Omental fat pad (tissue), 4 donors: ENCODE results near the gene KIF12. TPM values are rescaled to one million over a fixed set of nuclear protein-coding genes. Genes with fewer than 3 reads are reported as not detected.

Experiments used
- ATAC-seq: fragments of 150-250 bp; one replicate; pipeline ENCODE4 v1.9.1; 2016; ENCODE audit warnings: mild to moderate bottlenecking, moderate library complexity; ENCODE audit not compliant: low FRiP score
- DNase-seq: peaks from one replicate; pipeline ENCODE4 v3.0.0-alpha.2; 2019; ENCODE audit warnings: low spot score
- total RNA-seq, 4 donors: library from RNA; depleted of rRNA; stranded (reverse); fragments of >200 nt; gene quantifications; one replicate each; pipeline ENCODE4 v1.1.0, GENCODE V29; 2016
- TF ChIP-seq, protein P1 (sequence below), 3 donors: fragments of 450-650 bp; IDR thresholded peaks; one replicate each; pipeline ENCODE4 v1.5.1; 2016 to 2017; ENCODE audit warnings: antibody characterized with exemption in 3 of 3, mild to moderate bottlenecking in 3 of 3, moderate library complexity in 2 of 3

Gene KIF12
- total RNA-seq, 4 donors from 2014 or later = 0.12 to 0.19 TPM; not detected in 2

DNA sequence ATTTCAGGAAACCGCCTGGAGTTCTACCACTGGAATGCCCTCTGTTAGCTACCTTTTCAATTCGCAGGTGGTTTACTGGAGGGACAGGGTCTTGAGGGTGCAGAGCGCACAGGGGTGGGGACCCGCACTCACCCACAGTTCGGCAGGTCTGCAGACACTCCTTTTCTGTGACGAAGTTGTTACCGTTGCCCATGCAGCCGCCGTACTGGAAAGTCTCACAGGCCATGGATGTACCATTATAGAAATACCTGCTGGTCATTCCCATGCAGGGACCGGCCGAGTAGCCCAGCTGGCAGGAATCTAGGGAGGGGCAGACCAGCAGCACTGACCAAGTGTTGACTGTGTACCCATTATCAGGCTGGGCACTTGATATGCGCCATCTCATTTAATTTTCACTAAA is 37.8 kb downstream of the KIF12 start:
- ATAC-seq (no peak), DNase-seq (no peak)
- TF ChIP-seq, protein P1, sequence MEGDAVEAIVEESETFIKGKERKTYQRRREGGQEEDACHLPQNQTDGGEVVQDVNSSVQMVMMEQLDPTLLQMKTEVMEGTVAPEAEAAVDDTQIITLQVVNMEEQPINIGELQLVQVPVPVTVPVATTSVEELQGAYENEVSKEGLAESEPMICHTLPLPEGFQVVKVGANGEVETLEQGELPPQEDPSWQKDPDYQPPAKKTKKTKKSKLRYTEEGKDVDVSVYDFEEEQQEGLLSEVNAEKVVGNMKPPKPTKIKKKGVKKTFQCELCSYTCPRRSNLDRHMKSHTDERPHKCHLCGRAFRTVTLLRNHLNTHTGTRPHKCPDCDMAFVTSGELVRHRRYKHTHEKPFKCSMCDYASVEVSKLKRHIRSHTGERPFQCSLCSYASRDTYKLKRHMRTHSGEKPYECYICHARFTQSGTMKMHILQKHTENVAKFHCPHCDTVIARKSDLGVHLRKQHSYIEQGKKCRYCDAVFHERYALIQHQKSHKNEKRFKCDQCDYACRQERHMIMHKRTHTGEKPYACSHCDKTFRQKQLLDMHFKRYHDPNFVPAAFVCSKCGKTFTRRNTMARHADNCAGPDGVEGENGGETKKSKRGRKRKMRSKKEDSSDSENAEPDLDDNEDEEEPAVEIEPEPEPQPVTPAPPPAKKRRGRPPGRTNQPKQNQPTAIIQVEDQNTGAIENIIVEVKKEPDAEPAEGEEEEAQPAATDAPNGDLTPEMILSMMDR (IDR thresholded peaks at IDR 0.05) = no peak

DNA sequence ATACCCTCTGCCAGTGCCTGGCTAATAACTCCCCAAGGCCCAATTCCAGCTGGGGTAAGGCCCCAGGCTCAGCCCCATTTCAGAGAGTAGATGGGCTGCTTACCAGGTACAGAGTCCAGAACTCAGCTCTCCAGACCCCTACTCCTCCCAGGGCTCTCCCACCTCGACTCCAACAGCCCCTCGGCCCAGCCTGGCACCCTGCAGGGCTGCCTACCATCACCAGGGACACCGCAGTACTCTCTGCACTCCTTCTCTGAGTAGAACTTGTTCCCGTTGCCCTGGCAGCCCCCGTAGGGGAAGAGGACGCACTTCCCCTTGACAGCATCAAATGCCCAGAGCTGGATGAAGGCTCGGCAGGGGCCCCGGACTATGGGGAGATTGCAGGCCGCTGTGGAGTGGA is 38.4 kb downstream of the KIF12 start:
- TF ChIP-seq, protein P1 (IDR thresholded peaks at IDR 0.05) = no peak
- ATAC-seq (no peak), DNase-seq (no peak)

DNA sequence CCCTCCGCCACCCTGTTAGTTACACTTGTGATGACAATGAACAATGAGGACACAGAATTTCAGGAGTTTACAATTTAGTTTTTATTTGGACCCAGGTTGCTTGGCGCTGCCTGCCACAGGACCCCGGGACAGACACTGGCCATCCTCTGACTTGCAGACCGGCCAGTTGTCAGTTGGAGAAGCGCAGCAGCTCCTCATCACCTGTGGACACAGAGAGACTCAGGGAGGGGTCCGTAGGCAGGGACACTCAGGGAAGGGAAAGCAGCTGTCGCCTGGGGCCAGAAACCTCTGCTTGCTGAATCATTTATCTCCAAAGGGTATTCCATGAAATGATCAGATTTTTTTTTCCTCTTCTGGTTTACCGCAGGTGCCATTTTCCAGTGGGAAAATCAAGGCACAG is 39.0 kb downstream of the KIF12 start:
- no peak for ATAC-seq
- DNase-seq = no peak
- TF ChIP-seq, protein P1 (IDR thresholded peaks at IDR 0.05) = no peak

DNA sequence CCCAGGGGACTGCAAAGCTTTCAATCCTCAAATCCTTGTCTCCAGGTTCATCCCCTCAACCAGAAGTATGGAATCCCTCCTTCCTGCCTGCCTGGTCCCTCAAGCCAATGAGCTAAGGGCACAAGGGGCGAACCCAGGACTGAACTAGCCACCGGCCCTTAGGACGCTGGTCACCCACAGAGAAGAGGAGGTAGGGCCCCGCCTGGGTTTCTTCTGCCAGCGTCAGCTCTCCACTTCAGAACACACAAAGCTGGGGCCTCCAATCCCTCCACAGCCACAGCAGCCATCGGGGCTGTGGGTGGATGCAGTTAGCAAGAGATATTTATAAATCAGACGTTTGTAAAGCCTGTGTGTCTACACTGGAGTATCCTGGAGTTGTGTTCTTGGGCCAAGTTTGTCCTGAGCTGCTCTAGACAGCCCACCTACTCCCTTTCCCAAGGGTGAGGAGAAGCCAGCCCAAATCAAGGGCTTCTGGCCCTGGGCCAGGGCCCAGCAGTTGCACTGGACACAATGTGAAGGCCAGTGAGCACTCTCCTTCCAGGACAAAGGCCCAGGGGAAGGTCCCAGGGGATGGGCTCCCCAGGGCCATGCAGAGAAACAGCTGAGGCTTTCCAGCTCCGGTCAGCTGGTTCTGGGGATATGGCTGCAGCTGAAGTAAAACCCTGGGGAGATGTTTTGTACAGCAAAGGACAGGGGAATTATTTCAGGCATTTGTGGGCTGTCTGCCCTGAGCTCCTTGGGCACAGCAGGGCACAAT is 39.9 kb downstream of the KIF12 start:
- DNase-seq (no peak), ATAC-seq (no peak)
- TF ChIP-seq, protein P1 (IDR thresholded peaks at IDR 0.05) = no peak

DNA sequence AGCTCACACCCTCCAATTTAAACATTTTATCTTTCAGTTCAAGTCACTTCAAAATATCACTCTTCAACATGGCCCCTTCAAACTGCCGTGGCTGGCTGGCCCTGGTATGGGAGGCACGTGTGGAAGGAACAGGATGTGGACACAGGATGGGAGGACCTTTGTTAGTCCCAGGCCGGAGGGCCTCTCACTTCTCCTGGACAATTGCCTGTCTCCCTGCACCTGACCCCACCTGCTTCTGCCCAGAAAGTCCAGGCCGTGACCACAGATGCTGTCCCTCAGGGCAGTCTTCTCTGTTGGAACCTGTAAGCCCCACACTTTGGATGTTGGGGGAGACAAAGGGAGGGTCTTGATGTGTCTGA is 40.4 kb downstream of the KIF12 start:
- ATAC-seq (no peak), DNase-seq (no peak)
- TF ChIP-seq, protein P1 (IDR thresholded peaks at IDR 0.05) = no peak

DNA sequence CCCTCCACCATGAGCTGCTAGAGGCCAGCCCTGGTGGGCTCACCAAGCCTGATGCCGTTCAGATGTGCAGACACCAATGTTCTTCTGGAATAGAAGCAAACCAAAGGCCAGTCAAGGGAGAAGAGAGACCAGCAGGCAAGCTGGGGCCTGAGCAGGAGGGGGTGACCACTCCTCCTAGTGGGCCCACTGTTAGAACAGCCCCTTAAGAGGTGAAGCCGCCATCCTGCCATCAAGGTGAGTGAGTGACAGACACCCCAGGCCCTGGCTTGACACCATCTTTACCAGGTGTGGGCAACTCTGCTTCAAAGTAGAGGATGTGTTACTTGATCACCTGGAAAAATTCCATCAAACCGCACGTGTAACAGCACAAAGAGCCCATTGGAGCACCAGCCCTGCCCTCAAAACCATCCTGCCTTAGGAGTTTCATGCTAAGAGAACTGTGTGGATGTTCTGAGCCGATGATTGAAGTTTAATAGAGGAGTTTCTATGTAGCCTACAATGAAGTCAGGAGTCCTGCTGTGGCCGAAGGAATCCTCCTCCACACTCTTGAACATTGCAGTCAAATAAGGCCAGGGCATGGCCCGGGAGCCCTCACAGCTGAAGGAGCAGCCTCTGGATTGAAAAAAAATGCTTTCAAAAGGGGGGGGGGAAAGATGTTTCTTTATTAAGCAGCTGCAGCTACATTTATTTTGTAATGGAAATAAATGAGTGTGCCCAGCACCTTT is 41.8 kb downstream of the KIF12 start:
- TF ChIP-seq, protein P1 (IDR thresholded peaks at IDR 0.05) = no peak
- DNase-seq = no peak
- no peak for ATAC-seq

DNA sequence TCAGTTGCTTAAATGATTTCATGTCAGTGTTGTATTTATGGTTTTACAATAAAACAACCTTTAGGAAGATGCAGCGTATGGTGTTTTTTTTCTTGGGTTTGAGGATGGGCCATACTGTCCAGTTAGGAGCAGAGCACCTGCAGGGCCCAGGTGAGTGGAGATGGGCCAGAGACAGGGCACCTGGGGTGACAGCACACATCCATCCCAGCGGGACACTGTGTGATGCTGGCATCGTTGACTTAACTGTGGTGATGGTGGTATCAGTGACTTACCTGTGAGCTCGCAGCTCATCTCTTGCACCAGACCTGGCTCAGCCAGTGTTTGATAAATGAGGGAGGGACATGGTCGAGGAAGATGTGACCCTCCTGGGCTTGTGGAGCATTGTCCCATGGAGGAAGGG is 42.6 kb downstream of the KIF12 start:
- DNase-seq (no peak), ATAC-seq (no peak)
- TF ChIP-seq, protein P1 (IDR thresholded peaks at IDR 0.05) = no peak
